Activated gamma-delta T cell treated with Interleukin-2 at 50 U/mL for 16 hours (primary cell): ENCODE data around the gene HDAC9.

Source experiments
- DNase-seq: peaks from one replicate; pipeline ENCODE4 v3.0.0-alpha.2; 2020

HDAC9 gene

GRCh38 chr7:18858232-18858631 lies 362.7 kb downstream of the HDAC9 start:
- no peak for DNase-seq

DNA sequence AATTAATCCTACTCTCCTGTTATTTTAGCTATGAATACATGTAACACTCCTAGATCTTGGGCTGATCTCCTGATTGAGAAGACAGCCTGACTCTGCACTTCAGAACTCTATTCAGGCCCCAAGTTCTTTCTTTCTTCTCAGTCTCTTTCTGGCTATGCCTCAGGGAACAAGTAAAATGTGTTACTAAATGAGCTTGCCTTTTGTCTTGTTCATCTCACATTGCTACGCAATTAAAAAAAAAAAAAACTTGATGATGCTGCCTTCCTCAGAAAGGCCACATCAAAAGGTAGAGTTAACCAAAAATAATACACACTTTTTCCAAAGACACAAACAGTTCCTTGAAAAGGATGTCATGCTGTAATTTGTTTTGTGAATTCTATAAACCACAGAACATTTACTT lies 363.8 kb downstream of the HDAC9 start:
- DNase-seq = no peak

- DNase-seq = no peak
These were observed 364.7 kb downstream of the HDAC9 start for GRCh38 chr7:18860221-18860620.

- no peak for DNase-seq
These were observed 366.1 kb downstream of the HDAC9 start for GRCh38 chr7:18861514-18862118.

GRCh38 chr7:18864967-18865366 lies 369.4 kb downstream of the HDAC9 start:
- DNase-seq = no peak

- DNase-seq = no peak
These were observed 370.9 kb downstream of the HDAC9 start for GRCh38 chr7:18866359-18867036.

DNA sequence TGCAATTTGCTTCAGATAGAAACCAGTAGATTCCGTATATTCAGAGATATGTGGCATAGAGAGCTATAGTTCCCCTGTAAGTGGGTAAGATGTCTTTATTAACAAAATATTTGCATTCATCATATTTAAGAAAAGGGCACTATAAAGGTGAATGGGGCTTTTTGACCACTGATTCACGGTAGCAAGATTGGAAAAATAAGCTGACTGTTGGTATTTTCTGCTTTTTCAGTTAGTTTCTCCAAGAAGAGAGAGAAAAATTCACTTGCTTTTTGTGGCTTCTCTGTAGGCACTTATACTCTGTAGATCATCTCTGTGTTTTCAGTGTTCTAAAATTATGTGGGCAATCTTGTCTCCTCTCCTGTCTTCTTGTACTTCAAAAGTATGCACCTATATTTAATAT lies 376.8 kb downstream of the HDAC9 start:
- no peak for DNase-seq

- DNase-seq = no peak
These were observed 378.3 kb downstream of the HDAC9 start for GRCh38 chr7:18873734-18874336.

- no peak for DNase-seq
These were observed 379.3 kb downstream of the HDAC9 start for GRCh38 chr7:18874880-18875279.

GRCh38 chr7:18877874-18878273 lies 382.3 kb downstream of the HDAC9 start:
- no peak for DNase-seq

DNA sequence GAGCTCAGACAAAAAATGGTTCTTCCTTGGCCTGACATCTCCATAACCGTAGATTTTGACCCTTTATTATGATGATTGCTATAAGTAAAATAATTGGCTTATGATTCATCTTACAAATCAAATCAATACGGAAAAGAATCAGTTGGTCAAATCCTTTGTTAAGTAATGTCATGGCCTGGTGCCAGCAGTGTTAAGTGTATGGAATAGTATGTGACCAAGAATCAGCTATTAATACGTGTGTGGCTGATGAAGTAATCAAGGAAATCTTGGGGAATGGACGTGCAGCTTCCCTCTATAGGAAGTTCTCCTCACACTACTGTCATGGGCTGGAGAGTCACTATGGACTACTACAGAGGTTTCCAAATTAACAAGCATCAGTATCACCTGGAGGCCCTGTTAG lies 391.3 kb downstream of the HDAC9 start:
- no peak for DNase-seq

GRCh38 chr7:18889436-18889835 lies 393.9 kb downstream of the HDAC9 start:
- DNase-seq = no peak

DNA sequence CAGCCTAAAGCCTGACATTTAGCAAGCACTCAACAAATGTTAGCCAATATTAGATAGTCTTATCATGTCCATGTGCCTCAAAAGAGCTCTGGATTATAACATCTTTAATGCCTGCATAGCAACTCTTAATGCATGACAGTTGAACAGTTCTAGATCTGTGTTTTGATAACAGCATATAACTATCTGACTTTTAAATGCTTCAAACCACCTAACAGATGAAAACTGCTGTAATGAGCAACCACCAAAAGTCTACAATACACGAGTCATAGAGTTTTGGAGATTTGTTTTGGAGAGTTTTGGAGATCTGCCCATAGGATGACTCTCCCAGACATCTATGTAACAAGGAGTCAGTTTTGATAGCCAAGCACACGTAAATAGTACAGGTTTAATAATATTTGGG lies 394.6 kb downstream of the HDAC9 start:
- DNase-seq = no peak

DNA sequence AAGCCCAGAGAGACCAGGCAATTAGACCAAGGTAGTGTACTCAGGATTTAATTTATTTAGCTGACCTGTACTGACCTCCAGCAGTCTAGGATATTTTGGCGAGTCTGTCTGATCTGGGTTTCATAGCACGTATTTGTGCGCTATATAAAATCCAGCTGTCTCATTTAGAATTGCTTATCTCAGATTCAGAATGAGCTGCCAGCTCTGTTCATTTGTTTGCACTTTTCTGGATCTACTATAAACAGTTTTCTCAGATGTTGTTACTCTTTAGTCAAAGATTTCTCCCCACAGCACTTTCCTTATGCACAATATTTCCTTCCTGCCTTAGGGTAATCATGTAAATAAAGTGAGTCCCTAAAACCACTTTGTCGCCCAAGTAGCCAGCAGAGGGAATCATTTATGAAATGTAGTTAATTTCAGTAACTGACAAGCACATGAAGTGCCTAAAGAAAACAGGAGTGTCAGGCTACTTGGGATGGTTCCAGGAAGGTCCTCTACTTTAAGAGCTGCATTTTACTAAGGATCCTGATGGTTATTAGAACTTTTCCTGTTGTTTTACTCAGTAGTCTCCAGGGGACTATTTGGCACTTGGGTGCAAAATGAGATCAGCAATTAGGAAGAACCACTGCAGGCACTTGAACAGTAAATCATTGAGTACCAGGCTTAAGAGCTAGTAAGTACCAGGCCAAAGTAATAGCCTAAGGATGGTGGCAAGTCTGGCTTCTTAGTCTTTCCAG lies 395.5 kb downstream of the HDAC9 start:
- DNase-seq = no peak

DNA sequence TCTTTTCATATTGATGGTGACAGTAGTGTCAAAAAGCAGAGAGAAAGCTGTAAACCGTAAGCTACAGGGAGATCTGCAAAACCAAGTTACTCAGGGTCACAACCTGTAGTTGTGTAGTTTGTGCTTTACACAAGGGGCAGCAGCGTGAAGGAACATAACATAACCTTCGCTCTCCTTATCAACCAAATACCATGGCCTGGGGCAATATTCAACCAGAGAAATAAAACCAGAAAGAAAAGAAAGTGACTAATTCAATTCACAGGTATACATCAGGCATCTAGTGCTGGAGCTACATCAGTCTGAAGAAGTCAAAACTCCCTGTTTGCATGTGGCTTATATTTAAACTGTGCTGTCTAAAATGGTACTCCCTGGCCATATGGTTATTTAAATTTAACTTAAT lies 397.6 kb downstream of the HDAC9 start:
- DNase-seq = no peak

DNA sequence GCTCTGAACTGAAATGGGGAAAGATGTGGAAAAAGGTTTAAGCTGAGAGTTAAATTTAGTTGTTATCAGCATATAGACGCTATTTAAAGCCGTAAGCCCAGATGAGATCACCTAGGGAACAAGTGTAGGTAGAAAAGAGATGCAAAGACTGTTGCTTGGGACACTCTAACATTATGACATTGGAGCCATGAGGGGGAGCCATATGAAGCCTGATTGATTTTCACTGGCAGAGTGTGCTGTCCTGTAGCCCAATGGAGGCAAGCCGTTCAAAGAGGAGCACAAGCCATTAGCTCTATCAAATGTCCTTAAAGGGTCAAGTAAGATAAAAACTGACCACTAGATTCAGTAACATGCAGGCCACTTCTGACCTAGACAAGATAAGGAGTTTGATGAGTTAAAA lies 398.6 kb downstream of the HDAC9 start:
- no peak for DNase-seq

- DNase-seq = no peak
These were observed 399.9 kb downstream of the HDAC9 start for GRCh38 chr7:18895456-18895855.

- DNase-seq = no peak
These were observed 400.9 kb downstream of the HDAC9 start for GRCh38 chr7:18896343-18896975.

- no peak for DNase-seq
These were observed 404.7 kb downstream of the HDAC9 start for GRCh38 chr7:18900236-18900635.

DNA sequence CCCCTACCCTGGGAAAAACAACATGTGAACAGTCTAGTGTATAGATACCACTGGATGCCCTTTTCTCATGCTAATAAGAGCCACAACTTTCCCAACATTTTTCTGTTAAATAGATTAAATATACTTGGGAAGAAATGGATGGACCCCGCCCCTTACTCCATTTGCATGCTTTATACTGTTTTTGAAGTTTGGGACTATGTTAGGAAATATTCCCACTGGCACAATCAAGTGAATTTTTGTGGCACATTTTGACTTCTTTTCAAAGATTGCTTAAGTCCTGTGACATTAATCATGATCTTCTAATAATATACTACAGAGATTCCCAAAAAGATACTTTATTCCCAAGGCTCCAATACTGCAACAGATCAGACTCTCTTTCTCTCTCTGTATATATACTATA lies 405.3 kb downstream of the HDAC9 start:
- no peak for DNase-seq

GRCh38 chr7:18901351-18901750 lies 405.8 kb downstream of the HDAC9 start:
- no peak for DNase-seq

DNA sequence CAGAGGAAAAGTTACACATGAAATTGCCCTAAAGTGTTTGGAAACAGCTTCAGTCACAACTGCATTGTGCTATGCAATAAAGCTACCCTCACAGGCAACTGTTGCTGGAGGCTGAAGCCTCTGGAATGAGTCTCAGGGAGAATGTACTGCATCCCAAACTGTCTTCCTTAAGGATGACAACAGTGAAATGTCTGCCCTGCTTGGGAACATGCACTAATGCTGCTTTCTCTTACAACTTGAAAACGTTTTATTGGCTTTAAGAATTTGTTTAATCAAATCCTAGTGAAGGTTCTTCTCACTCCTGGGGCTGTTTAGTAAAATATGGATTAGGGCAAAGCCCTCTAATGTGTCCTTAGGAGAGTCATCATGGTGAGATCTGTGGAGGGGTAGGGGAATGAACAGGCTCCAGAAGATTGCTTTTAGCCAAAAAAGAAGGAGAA lies 406.5 kb downstream of the HDAC9 start:
- no peak for DNase-seq

DNA sequence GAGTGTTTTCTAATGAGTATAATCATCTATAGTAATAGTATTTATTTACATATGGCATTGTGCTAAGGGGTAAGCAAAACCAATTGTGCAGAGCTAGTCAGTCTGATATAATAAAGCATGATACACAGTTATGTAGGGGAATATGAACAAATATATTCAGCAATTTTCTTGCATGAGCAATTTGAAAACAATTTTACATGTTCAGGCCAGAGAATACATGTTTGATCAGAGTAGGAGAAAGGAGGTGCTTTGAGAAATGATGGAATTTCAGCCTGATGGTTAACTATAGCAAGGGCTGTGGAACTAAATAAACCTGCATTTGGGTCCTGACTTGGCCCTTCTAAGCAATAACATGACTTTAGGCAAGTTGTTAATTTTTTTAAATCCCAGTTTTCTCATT lies 407.3 kb downstream of the HDAC9 start:
- no peak for DNase-seq
